AG04449 (cell line): ENCODE data around the gene MEIS2.

Experiments
- CTCF ChIA-PET: fragments of 350-600 bp; formaldehyde crosslinking; extraction: SDS; loops from one replicate; lab custom pipeline; 2021; ENCODE audit warnings: antibody characterized with exemption; lab: Yijun Ruan, JAX
- POLR2A ChIA-PET: fragments of 400-600, 350-600 bp; formaldehyde crosslinking; extraction: SDS; loops from one replicate; lab custom pipeline; 2020; ENCODE audit warnings: antibody characterized with exemption, inconsistent platforms; lab: Yijun Ruan, JAX
- DNase-seq: peaks from one replicate; pipeline ENCODE4 v3.0.0-alpha.2; 2010; ENCODE audit warnings: low read depth, low spot score
- H3K4me3 ChIP-seq: 2 replicates; pipeline ENCODE4 v1.5.1; 2011; ENCODE audit warnings: low read depth, mild to moderate bottlenecking, control low read depth, low read length
- CTCF ChIP-seq: IDR thresholded peaks from one replicate; pipeline ENCODE4 v1.5.1; 2011; ENCODE audit warnings: mild to moderate bottlenecking, moderate library complexity, low read length, control low read depth, inconsistent platforms; ENCODE audit not compliant: insufficient read depth; ENCODE audit errors: missing control alignments

Gene MEIS2

GRCh38 chr15:37034835-37035748 lies 65.3 kb downstream of the MEIS2 start:
- POLR2A ChIA-PET, result no interaction called here
- TF ChIP-seq CTCF, result no peak
- H3K4me3 ChIP-seq, result no peak overlapping the region
- CTCF ChIA-PET, result interaction anchor here (0.5 kb wide), 1 partner anchor 9 kb away, joined by 3 read pairs; no protein-coding TSS in a partner anchor
- DNase-seq, result no peak

GRCh38 chr15:37034392-37034791 lies 66.0 kb downstream of the MEIS2 start:
- TF ChIP-seq CTCF, result no peak
- CTCF ChIA-PET, result interaction anchor here (1.2 kb wide), 1 partner anchor 14 kb away, joined by 3 read pairs; no protein-coding TSS in a partner anchor
- DNase-seq, result no peak
- POLR2A ChIA-PET, result no interaction called here
- H3K4me3 ChIP-seq, result no peak overlapping the region

- ChIA-PET CTCF (no interaction called here), POLR2A (no interaction called here)
- H3K4me3 ChIP-seq, result no peak overlapping the region
- no peak for DNase-seq
- TF ChIP-seq CTCF, result no peak
Measured at GRCh38 chr15:37032091-37032775, 68.1 kb downstream of the MEIS2 start.

- no peak overlapping the region for H3K4me3 ChIP-seq
- CTCF ChIA-PET, result no interaction called here
- POLR2A ChIA-PET, result no interaction called here
- peak; percentile 62 for DNase-seq
- TF ChIP-seq CTCF, result no peak
Measured at GRCh38 chr15:37031198-37031597, 69.2 kb downstream of the MEIS2 start.

- DNase-seq, result no peak
- TF ChIP-seq CTCF, result no peak
- ChIA-PET POLR2A (no interaction called here), CTCF (interaction anchor here (0.7 kb wide), 1 partner anchor 250 kb away, joined by 3 read pairs; no protein-coding TSS in a partner anchor)
- no peak overlapping the region for H3K4me3 ChIP-seq
Measured at GRCh38 chr15:37028625-37029296, 71.6 kb downstream of the MEIS2 start.
